HG03354 (cell line): ENCODE measurements around the gene GPR137B.
"Not testable (repeated sequence)": the region's sequence is repeated elsewhere in the genome, so short reads cannot be mapped to it uniquely, and the experiment has no call there.

Source experiments
- ATAC-seq: cut with Tn5 transposase; IDR thresholded peaks from one replicate; pipeline ENCODE4 v1.9.1; 2021; ENCODE audit warnings: mild to moderate bottlenecking; ENCODE audit not compliant: unreplicated experiment, poor library complexity, severe bottlenecking

The GPR137B gene

DNA sequence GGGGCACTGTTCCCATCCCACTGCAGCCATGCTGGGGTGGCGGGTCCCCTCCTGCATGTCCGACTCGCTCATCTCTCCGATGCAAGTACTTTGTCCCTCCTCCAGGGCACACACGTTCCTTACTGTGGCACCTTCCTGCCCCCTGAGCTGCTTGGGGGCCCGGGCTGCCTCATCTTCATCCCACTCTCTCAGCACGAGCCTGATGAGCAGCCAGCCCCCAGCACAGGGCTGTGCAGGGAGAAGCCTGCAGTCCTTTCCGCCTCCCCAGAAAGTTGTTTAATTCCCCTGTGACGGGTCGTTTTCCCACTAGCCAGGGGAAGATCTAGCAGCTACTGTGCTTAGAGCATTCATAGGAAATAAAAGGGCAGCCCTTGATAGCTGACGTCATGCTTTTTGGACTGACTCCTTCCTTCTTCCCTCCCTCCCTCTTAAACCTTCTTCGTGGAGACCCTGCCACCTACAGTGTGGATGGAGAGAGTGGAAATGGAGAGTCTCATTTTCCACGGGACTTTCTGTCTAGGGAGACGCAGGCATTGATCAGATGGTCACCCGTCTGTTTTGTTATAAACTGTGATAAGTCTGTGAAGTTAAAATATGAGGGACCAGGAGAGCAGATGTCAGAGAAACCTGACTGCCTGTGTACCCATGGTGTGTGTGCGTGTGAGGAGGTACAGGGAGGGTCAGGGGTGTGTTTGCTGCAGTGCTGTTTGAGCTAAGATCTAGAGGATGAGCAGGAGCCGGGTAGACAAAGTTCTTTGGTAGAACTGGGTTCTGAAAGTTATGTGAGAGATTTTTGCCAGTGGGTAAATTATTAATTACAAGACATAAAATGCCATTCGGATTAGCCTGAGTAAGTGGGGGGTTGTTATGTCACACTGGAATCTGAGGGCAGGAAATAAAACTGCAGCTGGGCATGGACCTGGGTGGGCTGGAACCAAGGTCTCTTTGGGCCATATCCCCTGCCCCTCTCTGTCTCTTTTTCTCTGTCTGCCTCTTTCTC lies 34.3 kb downstream of the GPR137B start:
- no peak for ATAC-seq

- no peak for ATAC-seq
Observed at GRCh38 chr1:236179634-236180033, 37.3 kb downstream of the GPR137B start.

DNA sequence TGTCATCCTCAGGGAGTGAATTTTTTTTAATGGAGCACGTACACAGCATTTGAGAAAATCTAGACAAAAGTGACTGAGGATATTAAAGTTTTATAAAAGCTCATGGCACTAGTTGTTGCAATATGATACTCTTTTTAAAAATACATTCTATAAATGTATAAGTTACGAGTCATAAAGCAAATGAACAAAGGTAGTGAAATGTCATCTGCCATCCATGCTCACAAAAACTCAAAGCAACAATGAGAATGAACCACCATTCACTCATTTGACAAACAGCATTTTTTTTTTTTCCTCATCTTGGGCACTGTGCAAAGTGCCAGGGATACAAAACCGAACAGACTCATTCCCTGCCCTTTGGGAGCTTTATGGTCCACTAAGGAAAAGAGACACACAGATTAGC lies 38.7 kb downstream of the GPR137B start:
- no peak for ATAC-seq

- ATAC-seq: no peak
Observed at GRCh38 chr1:236185687-236186086, 43.3 kb downstream of the GPR137B start.

- not testable (repeated sequence) for ATAC-seq
Observed at GRCh38 chr1:236186471-236186870, 44.1 kb downstream of the GPR137B start.

DNA sequence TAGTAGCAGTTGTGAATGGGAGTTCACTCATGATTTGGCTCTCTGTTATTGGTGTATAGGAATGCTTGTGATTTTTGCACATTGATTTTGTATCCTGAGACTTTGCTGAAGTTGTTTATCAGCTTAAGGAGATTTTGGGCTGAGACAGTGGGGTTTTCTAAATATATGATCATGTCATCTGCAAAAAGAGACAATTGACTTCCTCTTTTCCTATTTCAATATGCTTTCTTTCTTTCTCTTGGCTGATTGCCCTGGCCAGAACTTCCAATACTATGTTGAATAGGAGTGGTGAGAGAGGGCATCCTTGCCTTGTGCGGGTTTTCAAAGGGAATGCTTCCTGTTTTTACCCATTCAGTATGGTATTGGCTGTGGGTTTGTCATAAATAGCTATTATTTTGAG lies 45.7 kb downstream of the GPR137B start:
- ATAC-seq: not testable (repeated sequence)

- ATAC-seq: no peak
Observed at GRCh38 chr1:236193184-236193583, 50.8 kb downstream of the GPR137B start.

GRCh38 chr1:236200925-236201324 lies 58.6 kb downstream of the GPR137B start:
- ATAC-seq: no peak

DNA sequence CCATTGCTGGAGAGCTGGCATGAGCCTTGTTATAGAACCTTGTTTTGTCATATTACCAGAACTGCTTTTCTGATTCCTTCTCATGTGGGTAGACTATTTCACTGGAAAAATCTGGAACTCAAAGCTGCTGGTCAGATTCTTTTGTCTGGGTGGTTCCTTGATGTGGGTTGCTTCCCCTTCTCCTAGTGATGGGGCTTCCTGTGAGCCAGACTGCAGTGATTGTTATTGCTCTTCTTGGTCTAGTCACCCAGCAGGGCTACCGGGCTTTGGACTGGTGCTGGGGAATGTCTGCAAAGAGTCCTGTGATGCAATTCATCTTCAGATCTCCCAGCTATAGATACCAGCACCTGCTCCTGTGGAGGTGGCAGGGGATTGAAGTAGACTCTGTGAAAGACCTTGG lies 59.4 kb downstream of the GPR137B start:
- ATAC-seq: no peak

DNA sequence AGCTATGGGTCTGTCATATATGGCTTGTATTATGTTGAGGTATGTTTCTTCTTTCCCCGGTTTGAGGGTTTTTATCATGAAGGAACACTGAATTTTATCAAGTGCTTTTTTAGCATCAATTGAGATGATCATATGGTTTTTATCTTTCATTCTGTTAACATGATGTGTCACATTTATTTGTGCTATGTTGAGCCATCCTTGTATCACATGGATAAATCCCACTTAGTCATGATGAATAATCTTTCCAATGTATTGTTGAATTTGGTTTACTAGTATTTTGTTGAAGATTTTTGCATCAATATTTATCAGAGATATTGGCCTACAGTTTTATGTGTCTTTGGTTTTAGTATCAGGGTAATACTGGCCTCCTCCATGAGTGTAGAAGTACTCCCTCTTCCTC lies 61.7 kb downstream of the GPR137B start:
- no peak for ATAC-seq

DNA sequence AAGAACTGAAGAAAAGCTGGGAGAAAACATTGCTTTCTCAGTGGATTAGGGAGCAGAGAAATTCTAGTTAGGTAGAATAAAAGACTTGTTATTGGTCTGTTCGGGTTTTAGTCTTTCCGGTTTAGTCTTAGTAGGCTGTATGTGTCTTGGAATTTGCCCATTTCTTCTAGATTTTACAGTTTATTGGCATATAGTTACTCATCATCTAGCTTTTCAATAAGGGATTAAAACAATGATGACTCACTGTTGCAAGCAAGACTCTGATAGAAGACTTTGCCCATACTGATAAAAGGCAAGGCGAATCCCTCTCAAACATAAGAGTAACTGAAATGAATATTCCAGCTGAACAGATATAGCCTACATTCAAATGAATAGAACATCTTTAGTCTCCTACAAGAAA lies 62.3 kb downstream of the GPR137B start:
- ATAC-seq: no peak

DNA sequence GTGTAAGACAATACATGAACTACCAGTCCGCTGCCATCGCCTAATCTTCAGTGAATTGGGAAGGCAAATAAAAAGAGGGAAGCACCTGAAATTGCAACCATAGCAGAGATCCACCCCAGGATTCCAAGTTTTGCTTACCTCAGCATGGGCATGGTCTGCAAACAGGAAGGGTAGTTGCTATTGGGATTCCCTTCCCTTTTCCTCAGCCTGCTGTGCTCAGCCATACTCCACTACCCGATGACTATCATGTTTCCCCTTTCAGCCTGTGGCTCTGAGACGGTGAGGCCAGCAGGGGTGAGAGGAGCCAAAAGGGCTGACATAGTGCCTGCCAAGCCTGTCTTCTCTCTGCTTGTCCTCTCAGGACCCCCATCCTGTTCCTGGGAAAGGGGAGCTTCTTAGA lies 64.2 kb downstream of the GPR137B start:
- ATAC-seq: no peak

- no peak for ATAC-seq
Observed at GRCh38 chr1:236207121-236207520, 64.8 kb downstream of the GPR137B start.

DNA sequence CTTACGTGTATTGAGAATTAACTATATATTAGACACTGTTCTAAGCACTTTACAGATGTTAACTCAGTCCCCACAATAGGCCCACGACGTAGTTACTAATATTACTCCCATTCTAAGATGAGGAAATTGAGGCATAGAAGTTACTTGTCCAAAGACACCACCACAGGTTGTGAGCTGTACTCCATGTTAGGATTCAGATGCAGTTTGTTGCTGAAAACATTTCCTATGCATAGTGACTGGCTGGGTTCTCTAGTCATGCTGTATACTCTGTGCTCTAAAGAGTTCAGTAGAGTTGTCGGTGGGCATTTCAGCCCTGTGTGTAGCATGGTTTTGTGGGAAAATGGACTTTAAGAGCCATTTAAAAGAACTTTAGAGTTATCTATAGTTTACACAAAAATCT lies 65.2 kb downstream of the GPR137B start:
- no peak for ATAC-seq

GRCh38 chr1:236209185-236209584 lies 66.8 kb downstream of the GPR137B start:
- ATAC-seq: no peak

- ATAC-seq: no peak
Observed at GRCh38 chr1:236209713-236210112, 67.4 kb downstream of the GPR137B start.

- ATAC-seq: no peak
Observed at GRCh38 chr1:236211815-236212214, 69.5 kb downstream of the GPR137B start.

GRCh38 chr1:236213534-236213933 lies 71.2 kb downstream of the GPR137B start:
- no peak for ATAC-seq

GRCh38 chr1:236214761-236215160 lies 72.4 kb downstream of the GPR137B start:
- no peak for ATAC-seq

GRCh38 chr1:236220473-236220872 lies 78.1 kb downstream of the GPR137B start:
- ATAC-seq: no peak

DNA sequence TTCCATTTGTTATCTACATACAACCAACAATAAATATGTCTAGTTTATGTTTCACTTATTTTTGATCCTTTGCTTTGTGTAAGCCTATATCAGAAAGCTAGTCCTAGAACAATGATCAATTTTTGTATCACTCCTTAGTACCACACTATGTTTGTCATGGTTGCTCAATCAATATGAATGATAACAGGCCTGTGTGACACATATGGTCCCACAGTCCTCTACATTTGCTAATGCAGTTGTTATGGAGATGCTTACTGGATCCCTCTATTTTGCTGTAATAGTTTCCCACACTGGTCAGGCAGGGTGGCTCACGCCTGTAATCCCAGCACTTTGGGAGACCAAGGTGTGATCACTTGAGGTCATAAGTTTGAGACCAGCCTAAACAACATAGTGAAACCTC lies 80.3 kb downstream of the GPR137B start:
- no peak for ATAC-seq
